GM19372 (cell line): ENCODE data around the gene DCLK3.

ENCODE experiments used
- ATAC-seq: cut with Tn5 transposase; IDR thresholded peaks from one replicate; pipeline ENCODE4 v1.9.1; 2021; ENCODE audit warnings: mild to moderate bottlenecking, low read depth, moderate library complexity; ENCODE audit not compliant: unreplicated experiment

The DCLK3 gene

DNA sequence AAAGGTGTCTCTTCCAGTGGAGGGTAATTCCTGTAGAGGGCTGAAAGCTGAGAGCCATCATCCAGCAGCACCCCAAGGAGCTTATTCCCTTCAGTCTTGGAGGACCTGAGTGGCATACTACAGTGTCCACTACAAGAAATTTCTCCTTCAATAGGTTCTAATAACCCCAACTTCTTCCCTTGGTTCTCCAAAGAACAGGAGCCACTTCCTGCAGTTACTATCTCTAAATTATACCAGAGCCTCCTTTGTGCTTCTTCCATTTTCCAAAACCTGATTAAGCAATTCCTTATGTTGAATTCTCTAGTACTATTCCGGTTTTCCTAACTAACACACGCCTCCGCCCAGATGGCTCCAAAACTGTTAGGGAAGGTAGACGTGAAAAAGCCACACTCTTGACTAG is 50.4 kb downstream of the DCLK3 start:
- no peak for ATAC-seq

GRCh38 chr3:36710606-36711005 is 53.7 kb downstream of the DCLK3 start:
- no peak for ATAC-seq

GRCh38 chr3:36709826-36710365 is 54.5 kb downstream of the DCLK3 start:
- no peak for ATAC-seq

- ATAC-seq = no peak
These were observed 55.1 kb downstream of the DCLK3 start for GRCh38 chr3:36709281-36709680.

- no peak for ATAC-seq
These were observed 56.5 kb downstream of the DCLK3 start for GRCh38 chr3:36707623-36708409.

DNA sequence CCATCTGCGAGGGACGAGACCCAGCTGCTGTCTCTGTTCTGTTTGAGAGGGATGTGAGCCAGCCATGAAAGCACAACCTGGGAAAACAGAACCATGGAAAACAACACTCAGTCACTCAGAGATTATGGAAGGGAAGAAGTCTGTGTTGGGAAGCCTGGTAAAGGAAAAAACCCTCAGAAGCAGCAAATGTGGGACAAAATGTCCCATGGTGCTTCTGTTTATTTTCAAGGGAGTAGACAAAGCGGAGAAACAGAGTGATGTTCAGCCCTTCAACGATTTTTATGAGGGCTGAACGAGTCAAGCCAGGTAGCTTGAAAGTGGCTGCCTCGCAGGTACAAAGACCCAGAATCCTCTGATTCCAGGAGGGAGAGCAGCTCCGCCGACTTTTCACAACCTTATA is 59.3 kb downstream of the DCLK3 start:
- ATAC-seq = no peak

- no peak for ATAC-seq
These were observed 60.1 kb downstream of the DCLK3 start for GRCh38 chr3:36704280-36704679.

DNA sequence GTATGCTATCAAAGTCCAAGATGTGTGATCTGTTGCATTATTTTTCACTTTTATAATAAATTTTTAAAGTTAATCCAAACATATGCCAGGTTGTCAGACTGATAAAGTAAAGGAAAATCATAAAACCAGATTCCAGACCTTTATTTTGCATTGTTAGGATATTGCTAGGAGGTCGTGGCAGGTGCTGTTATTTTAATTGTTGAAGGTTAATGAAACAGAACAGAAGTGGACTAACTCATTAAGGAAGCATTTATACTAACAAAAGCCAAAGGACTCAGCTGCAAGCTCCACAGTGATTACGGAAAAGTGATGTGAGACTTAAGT is 63.1 kb downstream of the DCLK3 start:
- peak; percentile 11 for ATAC-seq

DNA sequence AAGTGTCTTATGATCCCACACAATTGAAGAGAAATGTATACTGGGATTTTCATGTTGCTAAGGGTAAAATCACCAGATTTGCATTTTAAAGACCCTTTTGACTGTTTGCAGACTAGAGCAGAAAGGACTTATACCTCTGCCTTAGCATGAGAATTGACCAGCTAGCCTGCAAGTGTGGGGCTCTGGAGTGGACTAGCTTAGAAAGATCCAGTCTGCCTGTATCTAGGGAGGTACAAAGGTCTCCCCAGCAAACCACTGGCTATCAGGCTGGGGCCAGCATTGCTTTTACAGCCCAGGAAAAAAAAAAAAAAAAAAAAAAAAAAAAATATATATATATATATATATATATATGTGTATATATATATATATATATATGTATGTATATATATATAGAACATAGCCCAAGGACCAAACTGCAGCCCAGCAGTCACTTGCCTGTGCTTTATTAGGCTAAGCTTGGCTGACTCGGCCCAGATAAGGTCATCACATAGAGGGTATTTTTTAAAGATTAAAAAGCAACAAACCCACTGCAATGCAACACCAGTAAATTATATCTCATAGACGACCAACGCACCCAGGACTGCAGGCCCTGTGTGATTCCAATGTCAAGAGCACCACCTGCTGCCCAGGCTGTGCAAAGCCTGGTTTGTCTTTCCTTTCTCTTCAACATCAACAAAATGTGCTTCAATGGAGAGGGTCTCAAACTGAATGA is 63.7 kb downstream of the DCLK3 start:
- ATAC-seq = peak; percentile 84

- no peak for ATAC-seq
These were observed 66.0 kb downstream of the DCLK3 start for GRCh38 chr3:36698314-36698713.

DNA sequence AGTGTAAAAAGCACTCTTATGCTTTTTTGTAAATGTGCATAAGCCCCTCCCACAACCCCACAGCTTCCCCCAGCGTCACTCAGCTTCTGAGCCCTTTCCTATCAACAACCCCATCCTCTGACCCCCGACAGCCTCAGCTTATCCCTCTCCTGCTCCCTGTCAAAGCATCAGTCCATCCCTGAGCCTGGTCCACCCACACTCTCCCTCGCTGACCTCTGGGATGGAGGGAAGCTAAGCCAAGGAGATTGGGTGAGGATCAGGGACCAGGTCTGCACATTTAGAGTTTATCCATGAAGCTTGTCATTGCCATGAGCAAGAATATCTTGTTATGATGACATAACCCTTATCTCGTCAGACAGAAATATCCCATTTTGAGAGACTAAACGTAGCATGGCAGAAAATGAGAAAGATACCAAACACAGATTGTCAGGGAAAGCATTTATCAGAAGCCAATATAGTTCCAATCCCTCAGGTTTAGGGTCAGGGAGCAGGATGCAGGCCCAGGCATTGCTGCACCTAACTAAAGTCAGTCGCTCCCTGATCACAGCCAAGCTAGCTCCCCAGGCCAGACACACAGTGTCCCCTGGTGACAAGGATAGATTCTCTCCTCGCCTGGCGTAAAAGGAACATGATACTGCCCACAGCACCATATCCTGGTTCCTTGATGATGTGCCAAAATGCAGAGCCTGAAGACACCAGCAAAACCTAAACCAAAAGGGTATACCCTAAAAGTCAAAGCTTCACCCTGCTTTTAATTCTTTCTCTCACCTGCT is 66.9 kb downstream of the DCLK3 start:
- no peak for ATAC-seq

DNA sequence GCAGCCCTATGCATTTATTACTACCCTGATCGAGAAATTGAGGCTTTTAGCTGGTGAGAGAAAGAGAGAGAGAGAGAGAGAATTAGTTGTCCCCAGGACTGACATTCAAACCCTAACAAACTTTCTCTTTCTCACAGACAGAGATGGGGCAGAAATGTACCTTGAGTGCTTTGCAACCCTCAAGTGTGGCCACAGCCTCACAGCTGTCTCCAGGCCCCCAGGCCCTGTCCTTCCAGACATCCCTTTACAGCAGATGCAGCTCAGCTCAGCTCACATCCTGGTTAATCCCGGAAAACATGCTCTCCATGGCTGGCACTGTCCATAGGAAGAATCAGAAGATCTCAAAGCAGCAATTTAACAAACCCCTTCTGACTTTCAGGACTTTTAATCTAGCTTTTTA is 67.6 kb downstream of the DCLK3 start:
- no peak for ATAC-seq

DNA sequence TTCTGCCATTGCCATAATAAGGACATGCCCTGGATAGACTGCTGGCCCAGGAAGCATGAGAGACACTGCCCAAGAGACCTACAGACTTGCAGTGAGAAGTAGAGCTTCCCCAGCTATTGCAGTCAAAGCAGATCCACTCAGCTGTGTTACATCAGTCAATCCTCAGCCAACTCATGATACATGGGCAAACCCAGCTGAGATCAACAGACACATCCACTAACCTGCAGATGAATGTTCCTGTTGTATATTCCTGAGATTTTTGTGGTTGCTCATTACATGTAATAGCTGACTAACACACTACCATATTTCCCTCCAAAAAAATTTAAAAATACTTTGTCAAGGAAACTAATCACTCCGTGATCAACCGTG is 68.6 kb downstream of the DCLK3 start:
- no peak for ATAC-seq

DNA sequence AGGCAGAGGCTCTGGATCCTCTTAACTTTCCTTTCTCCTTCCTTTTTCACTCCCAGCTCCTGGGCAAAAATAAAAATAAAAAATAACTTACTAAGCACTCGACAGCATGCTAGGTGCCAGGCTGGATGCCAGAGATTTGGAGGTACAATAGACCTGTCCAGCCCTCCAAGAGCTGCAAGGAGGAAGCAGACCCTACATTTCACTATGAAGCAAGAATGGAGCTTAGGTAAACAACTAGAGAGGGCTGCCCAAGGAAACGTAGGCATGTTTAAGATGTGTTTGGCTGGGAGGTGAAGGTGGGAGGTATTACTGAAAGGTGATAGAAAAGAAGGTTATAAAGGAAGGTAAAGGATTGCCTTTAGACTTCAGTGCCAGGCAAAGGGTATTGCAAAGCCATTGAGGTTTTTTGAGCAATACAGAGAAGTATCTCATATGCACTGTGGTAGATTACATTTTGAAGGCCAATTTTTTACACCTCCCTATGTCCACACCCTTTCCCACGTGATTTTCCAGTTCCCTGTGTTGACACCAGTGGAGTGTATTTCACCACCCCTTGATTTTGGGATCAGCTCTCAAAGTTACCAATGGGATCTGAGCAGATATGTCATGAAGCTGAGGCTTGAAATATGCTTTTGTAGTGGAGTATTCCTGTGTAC is 69.1 kb downstream of the DCLK3 start:
- no peak for ATAC-seq

GRCh38 chr3:36693670-36694069 is 70.7 kb downstream of the DCLK3 start:
- ATAC-seq = peak; percentile 59

DNA sequence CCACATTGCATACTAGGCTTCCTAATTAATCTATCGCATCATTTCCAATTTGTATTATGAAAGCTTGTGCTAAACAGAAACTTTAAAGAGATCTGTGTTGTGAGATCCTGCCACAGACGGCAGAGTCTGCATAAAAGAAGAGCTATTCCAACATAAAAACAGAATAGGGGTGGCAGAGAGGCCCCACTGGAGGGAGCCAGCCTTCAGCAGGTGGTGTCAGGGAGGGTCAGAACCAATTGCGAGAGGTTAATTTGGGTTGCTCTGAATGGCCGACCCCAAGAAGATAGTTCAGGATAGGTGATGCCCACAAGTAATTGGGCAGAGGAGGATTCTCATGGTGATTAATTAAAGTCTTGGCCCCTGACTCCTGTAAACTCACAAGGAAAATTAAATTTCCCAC is 74.8 kb downstream of the DCLK3 start:
- no peak for ATAC-seq

- ATAC-seq = no peak
These were observed 75.5 kb downstream of the DCLK3 start for GRCh38 chr3:36688815-36689214.

DNA sequence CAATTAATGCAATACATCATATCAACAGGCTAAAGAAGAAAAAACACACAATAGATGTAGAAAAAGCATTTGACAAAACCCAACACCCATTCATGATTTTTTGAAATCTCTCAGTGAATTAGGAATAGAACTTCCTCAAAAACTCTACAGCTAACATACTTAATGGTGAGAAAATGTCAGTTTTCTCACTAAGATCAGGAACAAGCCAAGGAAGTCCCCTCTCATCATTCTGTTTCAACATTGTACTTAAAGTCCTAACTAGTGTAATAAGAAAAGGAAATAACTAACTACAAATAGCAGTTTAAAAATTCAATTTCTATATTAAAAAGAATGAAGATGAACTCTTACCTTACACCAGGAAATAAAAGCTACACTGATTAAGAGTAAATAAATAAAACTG is 77.8 kb downstream of the DCLK3 start:
- no peak for ATAC-seq

DNA sequence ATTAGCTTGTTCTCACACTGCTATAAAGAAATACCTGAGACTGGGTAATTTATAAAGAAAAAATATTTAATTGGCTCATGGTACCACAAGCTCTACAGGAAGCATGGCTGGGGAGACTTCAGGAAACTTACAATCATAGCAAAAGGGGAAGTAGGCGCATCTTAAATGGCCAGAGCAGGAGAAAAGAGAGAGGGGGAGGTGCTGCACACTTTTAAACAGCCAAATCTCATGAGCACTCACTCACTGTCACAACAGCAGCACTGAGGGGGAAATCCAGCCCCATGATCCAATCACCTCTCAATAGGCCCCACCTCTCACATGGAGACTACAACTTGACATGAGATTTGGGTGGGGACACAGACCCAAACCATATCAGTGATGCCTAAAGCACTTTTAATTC is 82.5 kb downstream of the DCLK3 start:
- no peak for ATAC-seq

GRCh38 chr3:36680952-36681351 is 83.4 kb downstream of the DCLK3 start:
- no peak for ATAC-seq
